ENCODE data around the gene IGDCC3.

GRCh38 chr15:65363766-65364165, 14.0 kb downstream of the IGDCC3 start:
- no peak for TF ChIP-seq CTCF (IDR thresholded peaks at IDR 0.05; ENCODE audit: low read depth, low read length)
- no peak for TF ChIP-seq MAX (IDR thresholded peaks at IDR 0.05; ENCODE audit: low read depth, low read length)
- TF ChIP-seq POLR2A (IDR thresholded peaks at IDR 0.05; ENCODE audit: extremely low read depth, insufficient read length), result no peak

All from NB4 (cell line).